ENCODE measurements around the gene UGT1A1. TPM values are rescaled to one million over a fixed set of nuclear protein-coding genes. Genes with fewer than 3 reads are reported as not detected.

The UGT1A1 gene
- total RNA-seq, 1 experiment from 2014 or later = not detected

- no peak overlapping the region for H2AFZ ChIP-seq (ENCODE audit: low read depth, low read length, poor library complexity, severe bottlenecking)
- H3K27me3 ChIP-seq (ENCODE audit: insufficient read depth, low read length) = no peaks in the 10 kb centered on the region
- no peaks in the 10 kb centered on the region for H3K36me3 ChIP-seq (ENCODE audit: control insufficient read depth in 1 of 2, insufficient read depth in 2 of 2, low read length in 2 of 2)
- no peak overlapping the region for H3K4me2 ChIP-seq (ENCODE audit: low read length)
- intact Hi-C loops (cut with micrococcal nuclease) = no loop called here
- BruUV-seq (replicated peaks) = no TSS peak
- DNase-seq (ENCODE audit: low read depth, low spot score) = no peak
- CTCF ChIA-PET = no interaction called here
- no peak for TF ChIP-seq FOSL1 (IDR thresholded peaks at IDR 0.05; ENCODE audit: low read depth)
- no peak for TF ChIP-seq REST (IDR thresholded peaks at IDR 0.05; ENCODE audit: low read depth)
- no peak for TF ChIP-seq SP1 (IDR thresholded peaks at IDR 0.05; ENCODE audit: low read depth)
- TF ChIP-seq EGR1 (IDR thresholded peaks at IDR 0.05; ENCODE audit: low read depth) = no peak
- no peak for TF ChIP-seq EZH2phosphoT487 (IDR thresholded peaks at IDR 0.05; ENCODE audit: borderline replicate concordance)
- TF ChIP-seq JUND (IDR thresholded peaks at IDR 0.05) = no peak
- no peak for TF ChIP-seq POLR2A (IDR thresholded peaks at IDR 0.05; ENCODE audit: borderline replicate concordance, extremely low read depth, insufficient read depth, insufficient read length)
- no peak for TF ChIP-seq ELF1 (IDR thresholded peaks at IDR 0.05; ENCODE audit: borderline replicate concordance, low read depth)
- no peak for TF ChIP-seq MAX (IDR thresholded peaks at IDR 0.05)
- no peak for TF ChIP-seq ZBTB33 (IDR thresholded peaks at IDR 0.05; ENCODE audit: extremely low read depth, insufficient replicate concordance, low read length)
- TF ChIP-seq CEBPB (IDR thresholded peaks at IDR 0.05; ENCODE audit: low read depth) = no peak
- no peak for TF ChIP-seq CBX3 (IDR thresholded peaks at IDR 0.05; ENCODE audit: low read depth)
- no peak for TF ChIP-seq RAD21 (IDR thresholded peaks at IDR 0.05; ENCODE audit: low read depth)
- H3K27ac ChIP-seq (ENCODE audit: low read depth, low read length) = no peak overlapping the region
- no peaks in the 10 kb centered on the region for H3K79me2 ChIP-seq (ENCODE audit: insufficient read depth, low read length)
- H3K9me2 ChIP-seq (ENCODE audit: insufficient read depth) = no peaks in the 10 kb centered on the region
- H3K4me3 ChIP-seq (replicated peaks in 1 of 2; ENCODE audit: low read depth in 1 of 2, low read length in 2 of 2) = no peak overlapping the region
- H3K4me1 ChIP-seq (ENCODE audit: control insufficient read depth in 1 of 2, insufficient read depth in 2 of 2, low read length in 2 of 2) = no peaks in the 10 kb centered on the region
- RAD21 ChIA-PET (ENCODE audit: low non-redundant PET in 1 of 2, low total read pairs in 2 of 2, uncharacterized antibody in 2 of 2, unreplicated experiment in 2 of 2) = no interaction called here
- POLR2A ChIA-PET = no interaction called here
- no peak for ATAC-seq
- H3K9ac ChIP-seq (ENCODE audit: low read length) = no peak overlapping the region
- H4K20me1 ChIP-seq (ENCODE audit: insufficient read depth) = no peaks in the 10 kb centered on the region
- H3K9me3 ChIP-seq (ENCODE audit: control insufficient read depth in 1 of 2, insufficient read depth in 1 of 2, low read depth in 1 of 2, low read length in 2 of 2) = no peaks in the 10 kb centered on the region
Observed at GRCh38 chr2:233817995-233818638, 58.0 kb downstream of the UGT1A1 start.
